ENCODE data around the gene LFNG. TPM values are rescaled to one million over a fixed set of nuclear protein-coding genes. Genes with fewer than 3 reads are reported as not detected.

Gene LFNG
- total and polyA plus RNA-seq, 9 of the 15 experiments (the other 6 are each of a cell fraction or from before 2014, with no cell fraction given) = 0.03 to 0.89 (median 0.25) TPM; not detected in 1

- TF ChIP-seq RCOR1 (IDR thresholded peaks at IDR 0.05; ENCODE audit: borderline replicate concordance in 1 of 2, low read depth in 2 of 2, low read length in 2 of 2) = 0 out of 4 replicates have a peak, but pooled peaks of 1 of the 2 experiments have one; percentile 19
- no peak for TF ChIP-seq ZNF561 (CRISPR knock-in tag; conservative IDR thresholded peaks at IDR 0.05)
Measured at GRCh38 chr7:2501947-2502646, 17.5 kb upstream of the LFNG start (continued).

DNA sequence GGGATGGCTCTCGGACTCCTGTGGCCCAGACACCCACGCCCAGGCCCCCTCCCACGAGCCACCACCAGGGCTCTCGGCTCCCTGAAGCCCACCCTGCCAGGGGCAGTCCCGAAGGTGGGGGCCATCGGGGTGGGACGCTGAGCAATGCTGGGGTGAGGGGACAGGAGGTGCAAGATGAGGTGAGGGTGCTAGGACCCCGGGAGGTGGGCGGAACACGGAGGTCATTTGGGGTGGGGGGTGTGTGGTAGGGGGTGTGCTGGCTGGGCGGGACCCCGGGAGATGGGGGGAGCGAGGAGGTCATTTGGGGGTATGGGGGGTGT is 17.0 kb upstream of the LFNG start:
- no peak overlapping the region for H3K4me3 ChIP-seq
- CTCF ChIA-PET (ENCODE audit: low intra/inter-chr PET ratio) = no interaction called here
- no peak for DNase-seq (ENCODE audit: extremely low read depth in 1 of 4, low spot score in 3 of 4)
- FAIRE-seq = no peak
- intact Hi-C loops (cut with micrococcal nuclease) (no loop called here), in situ Hi-C loops (cut with MboI) (no loop called here)
- no TSS peak for BruUV-seq (replicated peaks)
- H4K20me1 ChIP-seq (replicated peaks; ENCODE audit: control insufficient read depth, insufficient read depth, low read length) = no peaks in the 10 kb centered on the region
- WGBS (ENCODE audit: insufficient coverage, low coverage, missing lambda C conversion rate) = 5% methylated on average over 7 of the region's 13 CpGs
- no peaks in the 10 kb centered on the region for H3K9me1 ChIP-seq (ENCODE audit: control insufficient read depth, insufficient read depth, low read length)
- TF ChIP-seq SNAPC5 (CRISPR knock-in tag; IDR thresholded peaks at IDR 0.05) = no peak
- TF ChIP-seq GMEB1 (CRISPR knock-in tag; IDR thresholded peaks at IDR 0.05) = no peak
- TF ChIP-seq ATF4 (CRISPR knock-in tag; IDR thresholded peaks at IDR 0.05) = no peak
- no peak for TF ChIP-seq HDGF (IDR thresholded peaks at IDR 0.05)
- TF ChIP-seq, protein P1, sequence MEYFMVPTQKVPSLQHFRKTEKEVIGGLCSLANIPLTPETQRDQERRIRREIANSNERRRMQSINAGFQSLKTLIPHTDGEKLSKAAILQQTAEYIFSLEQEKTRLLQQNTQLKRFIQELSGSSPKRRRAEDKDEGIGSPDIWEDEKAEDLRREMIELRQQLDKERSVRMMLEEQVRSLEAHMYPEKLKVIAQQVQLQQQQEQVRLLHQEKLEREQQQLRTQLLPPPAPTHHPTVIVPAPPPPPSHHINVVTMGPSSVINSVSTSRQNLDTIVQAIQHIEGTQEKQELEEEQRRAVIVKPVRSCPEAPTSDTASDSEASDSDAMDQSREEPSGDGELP (CRISPR knock-in tag; IDR thresholded peaks at IDR 0.05; ENCODE audit: borderline replicate concordance) = no peak
- no peak for TF ChIP-seq PURB (CRISPR knock-in tag; IDR thresholded peaks at IDR 0.05; ENCODE audit: low read depth)
- TF ChIP-seq ILF3 (IDR thresholded peaks at IDR 0.05; ENCODE audit: borderline replicate concordance) = no peak
- no peak for TF ChIP-seq NR3C1 (CRISPR knock-in tag; IDR thresholded peaks at IDR 0.05)
- TF ChIP-seq ZNF41 (CRISPR knock-in tag; conservative IDR thresholded peaks at IDR 0.05) = no peak
- TF ChIP-seq ZNF124 (CRISPR knock-in tag; IDR thresholded peaks at IDR 0.05) = no peak
- no peak for TF ChIP-seq MTF1 (CRISPR knock-in tag; IDR thresholded peaks at IDR 0.05; ENCODE audit: borderline replicate concordance)
- no peak for TF ChIP-seq MYC (IDR thresholded peaks at IDR 0.05; ENCODE audit: low read depth, low read length)
- no peak for TF ChIP-seq MYC (CRISPR knock-in tag; IDR thresholded peaks at IDR 0.05; ENCODE audit: borderline replicate concordance, low read depth)
- no peak for TF ChIP-seq SIN3A (IDR thresholded peaks at IDR 0.05; ENCODE audit: borderline replicate concordance in 2 of 2, control insufficient read depth in 1 of 2, low read depth in 2 of 2, low read length in 2 of 2)
- no peak; the same call in 1 of the 2 replicates for TF ChIP-seq ZBTB7A (IDR thresholded peaks at IDR 0.05; ENCODE audit: borderline replicate concordance, control insufficient read depth, low read depth, low read length)
- H3K4me2 ChIP-seq (ENCODE audit: insufficient read depth, low read length) = no peak overlapping the region
- POLR2A ChIA-PET = interaction anchor here (0.7 to 0.8 kb wide), 2 partner anchors 133 to 309 kb away, joined by 3 to 6 read pairs; no protein-coding TSS in a partner anchor
- H3K9ac ChIP-seq (ENCODE audit: insufficient read depth in 1 of 2, low read depth in 2 of 2, low read length in 2 of 2) = no peak overlapping the region
- no peaks in the 10 kb centered on the region for H3K9me3 ChIP-seq (replicated peaks; ENCODE audit: control insufficient read depth, insufficient read depth, low read depth, low read length)
- H2AFZ ChIP-seq (ENCODE audit: low read depth, low read length) = no peak overlapping the region
- peaks cover 0 to 52% of the 10 kb centered on the region in 2 experiments; a peak in 2 of 5 replicates for H3K4me1 ChIP-seq (replicated peaks in 1 of 2; ENCODE audit: control insufficient read depth in 2 of 2, insufficient read depth in 2 of 2, low read length in 2 of 2)
- H3K27me3 ChIP-seq (ENCODE audit: control insufficient read depth in 2 of 2, insufficient read depth in 2 of 2, low read length in 2 of 2) = peaks cover 2 to 56% of the 10 kb centered on the region in 2 experiments; a peak in 3 of 5 replicates
- no peaks in the 10 kb centered on the region for H3K79me2 ChIP-seq (ENCODE audit: control insufficient read depth, insufficient read depth, low read length)
- no peak overlapping the region for H3K27ac ChIP-seq (ENCODE audit: extremely low read depth, low read depth, low read length)
- ATAC-seq = no peak
- H3K36me3 ChIP-seq (ENCODE audit: control insufficient read depth, insufficient read depth, low read length) = no peaks in the 10 kb centered on the region
